ENCODE results near the gene ANKDD1A.

The ANKDD1A gene

GRCh38 chr15:64981812-64982431 lies 70.2 kb downstream of the ANKDD1A start:
- no peak overlapping the region for H3K27ac ChIP-seq (ENCODE audit: low read depth, low read length)
- no peak overlapping the region for H4K8ac ChIP-seq (ENCODE audit: low read depth, low read length)
- H3K79me1 ChIP-seq (ENCODE audit: low read length): no peaks in the 10 kb centered on the region
- no peak overlapping the region for H4K12ac ChIP-seq (ENCODE audit: low read depth, low read length)
- H3K4me1 ChIP-seq (ENCODE audit: control insufficient read depth in 1 of 2, insufficient read depth in 2 of 2, low read length in 2 of 2): peaks cover 0 to 3% of the 10 kb centered on the region in 2 experiments
- H3K4ac ChIP-seq (ENCODE audit: low read depth, low read length): no peak overlapping the region
- DNase-seq: no peak
- H2BK5ac ChIP-seq (ENCODE audit: low read depth, low read length, poor library complexity): no peak overlapping the region
- no peak overlapping the region for H2BK120ac ChIP-seq (ENCODE audit: insufficient read depth, low read length, poor library complexity)
- peaks cover 2% of the 10 kb centered on the region for H3K79me2 ChIP-seq (ENCODE audit: control insufficient read depth, insufficient read depth, low read length, poor library complexity)
- H3K18ac ChIP-seq (ENCODE audit: low read length): no peak overlapping the region
- no peak overlapping the region for H2AK5ac ChIP-seq (ENCODE audit: low read length)
- H3K14ac ChIP-seq (ENCODE audit: low read length): no peak overlapping the region
- H4K91ac ChIP-seq (ENCODE audit: low read depth, low read length): no peak overlapping the region
- no peak overlapping the region for H2AFZ ChIP-seq (ENCODE audit: insufficient read depth, low read length, poor library complexity)
- no peak overlapping the region for H2BK12ac ChIP-seq (ENCODE audit: low read length)
- no peaks in the 10 kb centered on the region for H3K27me3 ChIP-seq (ENCODE audit: insufficient read depth, low read length)
- H3K9me3 ChIP-seq (ENCODE audit: insufficient read depth, low read depth, low read length): no peaks in the 10 kb centered on the region
- H3K4me2 ChIP-seq (ENCODE audit: low read length): no peak overlapping the region
- WGBS (ENCODE audit: extremely low coverage, insufficient coverage, insufficient read length): no CpG with 5 or more reads among the region's 6 CpGs
- H3K4me3 ChIP-seq (ENCODE audit: low read depth, low read length): no peak overlapping the region
- peaks cover 20 to 27% of the 10 kb centered on the region in 2 experiments for H3K36me3 ChIP-seq (ENCODE audit: control insufficient read depth in 1 of 2, insufficient read depth in 2 of 2, low read length in 2 of 2)
- no peak overlapping the region for H3K23ac ChIP-seq (ENCODE audit: low read length)
- no peak overlapping the region for H3K9ac ChIP-seq (ENCODE audit: low read length)

GRCh38 chr15:64982472-64982871 lies 70.8 kb downstream of the ANKDD1A start:
- Histone ChIP-seq H3K36me3 (ENCODE audit: control insufficient read depth in 1 of 2, insufficient read depth in 2 of 2, low read length in 2 of 2) (peaks cover 14 to 22% of the 10 kb centered on the region in 2 experiments), H3K79me2 (ENCODE audit: control insufficient read depth, insufficient read depth, low read length, poor library complexity) (peaks cover 2% of the 10 kb centered on the region), H3K4me2 (ENCODE audit: low read length) (no peak overlapping the region), H3K14ac (ENCODE audit: low read length) (no peak overlapping the region), H2BK12ac (ENCODE audit: low read length) (no peak overlapping the region), H3K4me1 (ENCODE audit: control insufficient read depth in 1 of 2, insufficient read depth in 2 of 2, low read length in 2 of 2) (peaks cover 0 to 3% of the 10 kb centered on the region in 2 experiments), H3K9me3 (ENCODE audit: insufficient read depth, low read depth, low read length) (no peaks in the 10 kb centered on the region), H4K12ac (ENCODE audit: low read depth, low read length) (no peak overlapping the region), H4K91ac (ENCODE audit: low read depth, low read length) (no peak overlapping the region), H4K8ac (ENCODE audit: low read depth, low read length) (no peak overlapping the region), H3K4ac (ENCODE audit: low read depth, low read length) (no peak overlapping the region), H3K18ac (ENCODE audit: low read length) (no peak overlapping the region), H3K23ac (ENCODE audit: low read length) (no peak overlapping the region), H2AFZ (ENCODE audit: insufficient read depth, low read length, poor library complexity) (no peak overlapping the region), H3K27ac (ENCODE audit: low read depth, low read length) (no peak overlapping the region), H3K4me3 (ENCODE audit: low read depth, low read length) (no peak overlapping the region), H3K79me1 (ENCODE audit: low read length) (no peaks in the 10 kb centered on the region), H2BK120ac (ENCODE audit: insufficient read depth, low read length, poor library complexity) (no peak overlapping the region), H3K27me3 (ENCODE audit: insufficient read depth, low read length) (no peaks in the 10 kb centered on the region), H2BK5ac (ENCODE audit: low read depth, low read length, poor library complexity) (no peak overlapping the region), H2AK5ac (ENCODE audit: low read length) (no peak overlapping the region), H3K9ac (ENCODE audit: low read length) (no peak overlapping the region)
- WGBS (ENCODE audit: extremely low coverage, insufficient coverage, insufficient read length): no CpG with 5 or more reads among the region's 1 CpG
- DNase-seq: no peak

- Histone ChIP-seq H3K18ac (ENCODE audit: low read length) (no peak overlapping the region), H2BK5ac (ENCODE audit: low read depth, low read length, poor library complexity) (no peak overlapping the region), H2AFZ (ENCODE audit: insufficient read depth, low read length, poor library complexity) (no peak overlapping the region)
Observed at GRCh38 chr15:64985366-64986033, 73.8 kb downstream of the ANKDD1A start.

GRCh38 chr15:64987136-64987535 lies 75.4 kb downstream of the ANKDD1A start:
- no peak overlapping the region for H4K8ac ChIP-seq (ENCODE audit: low read depth, low read length)
- no peak overlapping the region for H3K14ac ChIP-seq (ENCODE audit: low read length)
- no peak overlapping the region for H2AFZ ChIP-seq (ENCODE audit: insufficient read depth, low read length, poor library complexity)
- H3K4me3 ChIP-seq (ENCODE audit: low read depth, low read length): no peak overlapping the region
- no peak overlapping the region for H2BK12ac ChIP-seq (ENCODE audit: low read length)
- no peak overlapping the region for H3K9ac ChIP-seq (ENCODE audit: low read length)
- no peak overlapping the region for H3K4me2 ChIP-seq (ENCODE audit: low read length)
- no peak overlapping the region for H2BK5ac ChIP-seq (ENCODE audit: low read depth, low read length, poor library complexity)
- H3K18ac ChIP-seq (ENCODE audit: low read length): no peak overlapping the region
- DNase-seq: no peak
- H3K9me3 ChIP-seq (ENCODE audit: insufficient read depth, low read depth, low read length): no peaks in the 10 kb centered on the region
- H2AK5ac ChIP-seq (ENCODE audit: low read length): no peak overlapping the region
- H4K91ac ChIP-seq (ENCODE audit: low read depth, low read length): no peak overlapping the region
- H4K12ac ChIP-seq (ENCODE audit: low read depth, low read length): no peak overlapping the region
- H3K79me1 ChIP-seq (ENCODE audit: low read length): peaks cover 8% of the 10 kb centered on the region
- WGBS (ENCODE audit: extremely low coverage, insufficient coverage, insufficient read length): no CpG with 5 or more reads among the region's 3 CpGs
- no peak overlapping the region for H3K4ac ChIP-seq (ENCODE audit: low read depth, low read length)
- no peak overlapping the region for H2BK120ac ChIP-seq (ENCODE audit: insufficient read depth, low read length, poor library complexity)
- no peaks in the 10 kb centered on the region for H3K27me3 ChIP-seq (ENCODE audit: insufficient read depth, low read length)
- peaks cover 9% of the 10 kb centered on the region for H3K79me2 ChIP-seq (ENCODE audit: control insufficient read depth, insufficient read depth, low read length, poor library complexity)
- no peak overlapping the region for H3K23ac ChIP-seq (ENCODE audit: low read length)
- peaks cover 4 to 6% of the 10 kb centered on the region in 2 experiments for H3K36me3 ChIP-seq (ENCODE audit: control insufficient read depth in 1 of 2, insufficient read depth in 2 of 2, low read length in 2 of 2)
- no peak overlapping the region for H3K27ac ChIP-seq (ENCODE audit: low read depth, low read length)
- peaks cover 0 to 3% of the 10 kb centered on the region in 2 experiments for H3K4me1 ChIP-seq (ENCODE audit: control insufficient read depth in 1 of 2, insufficient read depth in 2 of 2, low read length in 2 of 2)

More at GRCh38 chr15:64985366-64986033, 73.8 kb downstream of the ANKDD1A start:
- no peak overlapping the region for H3K14ac ChIP-seq (ENCODE audit: low read length)
- no peak overlapping the region for H2BK12ac ChIP-seq (ENCODE audit: low read length)
- H3K4ac ChIP-seq (ENCODE audit: low read depth, low read length): no peak overlapping the region
- H3K9ac ChIP-seq (ENCODE audit: low read length): no peak overlapping the region
- DNase-seq: peak in 1 of 2 donors; percentile 37
- H3K4me3 ChIP-seq (ENCODE audit: low read depth, low read length): no peak overlapping the region
- peaks cover 9% of the 10 kb centered on the region for H3K79me2 ChIP-seq (ENCODE audit: control insufficient read depth, insufficient read depth, low read length, poor library complexity)
- no peaks in the 10 kb centered on the region for H3K9me3 ChIP-seq (ENCODE audit: insufficient read depth, low read depth, low read length)
- no peaks in the 10 kb centered on the region for H3K27me3 ChIP-seq (ENCODE audit: insufficient read depth, low read length)
- H3K27ac ChIP-seq (ENCODE audit: low read depth, low read length): no peak overlapping the region
- peaks cover 6 to 10% of the 10 kb centered on the region in 2 experiments for H3K36me3 ChIP-seq (ENCODE audit: control insufficient read depth in 1 of 2, insufficient read depth in 2 of 2, low read length in 2 of 2)
- no peak overlapping the region for H2AK5ac ChIP-seq (ENCODE audit: low read length)
- H4K8ac ChIP-seq (ENCODE audit: low read depth, low read length): no peak overlapping the region
- no peak overlapping the region for H4K12ac ChIP-seq (ENCODE audit: low read depth, low read length)
- H3K23ac ChIP-seq (ENCODE audit: low read length): no peak overlapping the region
- peaks cover 0 to 3% of the 10 kb centered on the region in 2 experiments for H3K4me1 ChIP-seq (ENCODE audit: control insufficient read depth in 1 of 2, insufficient read depth in 2 of 2, low read length in 2 of 2)
- no peak overlapping the region for H3K4me2 ChIP-seq (ENCODE audit: low read length)
- WGBS (ENCODE audit: extremely low coverage, insufficient coverage, insufficient read length): no CpG with 5 or more reads among the region's 9 CpGs
- H3K79me1 ChIP-seq (ENCODE audit: low read length): peaks cover 8% of the 10 kb centered on the region
- H2BK120ac ChIP-seq (ENCODE audit: insufficient read depth, low read length, poor library complexity): no peak overlapping the region
- no peak overlapping the region for H4K91ac ChIP-seq (ENCODE audit: low read depth, low read length)
